GM10266 (cell line): ENCODE data around the gene FBLN5.

ENCODE experiments used
- DNase-seq: peaks from one replicate; pipeline ENCODE4 v3.0.0; 2012; ENCODE audit errors: extremely low spot score
- CTCF ChIP-seq: IDR thresholded peaks from 2 replicates; pipeline ENCODE4 v1.5.1; 2012; ENCODE audit warnings: mild to moderate bottlenecking, low read depth; ENCODE audit not compliant: control insufficient read depth, insufficient read depth; ENCODE audit errors: missing control alignments

FBLN5 gene

GRCh38 chr14:91947475-91948184, at the start of gene FBLN5:
Gene FBLN5, minus strand, starts transcription at chr14:91947694. Its CDS starts 465 bp downstream, at chr14:91947229.
- DNase-seq = peak; percentile 32
- TF ChIP-seq CTCF = no peak

GRCh38 chr14:91996948-91997371, 49.5 kb upstream of the FBLN5 start:
- peak; percentile 53 for TF ChIP-seq CTCF
- DNase-seq = peak; percentile 17

GRCh38 chr14:91987192-91987591, 39.7 kb upstream of the FBLN5 start:
- no peak for DNase-seq
- no peak for TF ChIP-seq CTCF

GRCh38 chr14:91985521-91986255, 38.2 kb upstream of the FBLN5 start:
- no peak for TF ChIP-seq CTCF
- DNase-seq = no peak

- no peak for DNase-seq
- no peak for TF ChIP-seq CTCF
Measured at GRCh38 chr14:91985008-91985407, 37.5 kb upstream of the FBLN5 start.

- no peak for TF ChIP-seq CTCF
- no peak for DNase-seq
Measured at GRCh38 chr14:91983588-91983987, 36.1 kb upstream of the FBLN5 start.

GRCh38 chr14:91980157-91980556, 32.7 kb upstream of the FBLN5 start:
- DNase-seq = peak; percentile 31
- TF ChIP-seq CTCF = no peak
